ENCODE results near the gene OR10J1.
"Not testable (repeated sequence)": the region's sequence is repeated elsewhere in the genome, so short reads cannot be mapped to it uniquely, and the experiment has no call there.

OR10J1 gene
- 0 reads per million in 4 donors for total RNA-seq

DNA sequence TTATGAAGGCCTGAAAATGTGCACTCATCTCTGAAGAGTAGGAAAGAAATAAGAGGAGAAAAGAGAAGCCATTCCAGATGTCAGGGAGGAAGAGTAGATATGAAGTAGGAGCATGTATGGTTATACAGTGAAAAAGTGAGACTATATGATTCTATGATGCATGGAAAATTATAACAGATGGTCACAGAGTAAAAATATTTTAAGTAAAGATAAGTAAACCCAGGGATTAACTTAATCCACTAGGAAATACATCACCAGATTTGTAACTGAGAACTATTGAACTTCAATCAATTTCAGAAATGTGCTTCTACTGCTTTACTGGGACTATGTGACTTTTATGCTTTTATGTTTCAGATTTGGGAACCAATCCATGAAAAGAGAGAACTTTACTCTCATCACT, at the start of gene OR10J1:
Gene OR10J1 (plus strand): TSS at position 301 of the 400 bp plus-strand sequence. CDS start 70 bp downstream, at position 371.
- DNase-seq, result no peak

DNA sequence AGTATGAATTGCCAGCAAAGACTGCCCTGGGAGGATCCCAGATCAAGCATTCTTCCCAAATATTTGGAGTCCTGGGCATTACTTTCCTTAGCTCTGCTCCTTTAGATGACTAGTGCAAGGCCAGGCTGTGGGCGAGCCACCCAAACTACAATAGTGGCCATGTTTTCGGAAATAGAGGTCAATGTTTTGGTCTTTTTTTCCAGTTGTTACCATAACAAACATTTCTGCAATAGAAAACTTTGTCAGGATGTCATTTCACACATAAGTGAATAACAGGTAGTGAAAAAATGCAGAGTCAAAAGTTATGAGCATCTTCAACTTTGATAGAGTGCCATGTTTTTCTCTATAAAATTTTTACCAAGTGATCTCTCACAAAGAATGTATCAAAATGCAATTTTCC, 32.7 kb upstream of the OR10J1 start:
- DNase-seq, result no peak

- DNase-seq, result no peak
Measured at GRCh38 chr1:159408862-159409400, 30.6 kb upstream of the OR10J1 start.

GRCh38 chr1:159421821-159422220, 17.7 kb upstream of the OR10J1 start:
- no peak for DNase-seq

- no peak for DNase-seq
Measured at GRCh38 chr1:159428536-159428935, 11.0 kb upstream of the OR10J1 start.

DNA sequence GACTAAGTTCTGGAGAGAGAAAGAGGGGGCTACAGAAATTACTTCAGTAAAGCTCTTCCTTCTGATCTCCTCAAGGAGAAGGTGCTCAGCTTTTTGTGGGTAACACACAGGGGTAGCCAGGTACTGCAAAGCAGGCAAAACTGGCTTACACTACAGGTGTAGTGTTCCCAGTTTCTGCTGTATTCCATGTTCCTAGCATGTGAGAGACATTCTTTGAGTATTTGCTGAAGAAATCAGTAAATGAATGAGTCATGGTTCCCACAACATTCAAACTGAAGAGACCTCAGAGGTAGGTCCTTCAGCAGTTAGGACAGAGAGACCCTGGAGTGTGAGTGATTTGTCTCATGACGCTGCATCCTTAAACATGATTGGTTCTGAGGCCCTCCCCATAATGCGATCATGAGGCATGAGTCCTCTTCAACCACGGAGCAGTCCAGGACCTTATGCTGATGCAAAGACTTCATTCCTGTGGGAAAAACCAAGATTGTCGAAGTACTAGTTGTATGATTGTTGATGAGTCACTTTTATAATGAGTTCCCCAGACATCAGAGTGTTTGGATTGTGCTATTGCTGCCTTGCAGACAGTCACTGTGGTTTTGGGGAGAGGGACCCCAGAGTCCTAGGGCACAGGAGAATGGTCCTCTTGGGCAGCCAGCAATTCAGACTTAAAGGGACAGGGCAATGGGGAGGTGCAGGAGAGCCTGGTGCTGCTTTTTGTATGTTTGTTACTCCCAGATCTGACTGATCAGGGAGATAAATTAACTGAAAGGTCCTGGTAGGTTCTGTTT, 10.3 kb upstream of the OR10J1 start:
- no peak for DNase-seq

GRCh38 chr1:159430985-159431384, 8.5 kb upstream of the OR10J1 start:
- DNase-seq, result no peak

GRCh38 chr1:159431904-159432303, 7.6 kb upstream of the OR10J1 start, which contains the start of gene OR10J4:
TSS of gene OR10J4 (plus strand) at chr1:159432204.
- DNase-seq, result no peak

DNA sequence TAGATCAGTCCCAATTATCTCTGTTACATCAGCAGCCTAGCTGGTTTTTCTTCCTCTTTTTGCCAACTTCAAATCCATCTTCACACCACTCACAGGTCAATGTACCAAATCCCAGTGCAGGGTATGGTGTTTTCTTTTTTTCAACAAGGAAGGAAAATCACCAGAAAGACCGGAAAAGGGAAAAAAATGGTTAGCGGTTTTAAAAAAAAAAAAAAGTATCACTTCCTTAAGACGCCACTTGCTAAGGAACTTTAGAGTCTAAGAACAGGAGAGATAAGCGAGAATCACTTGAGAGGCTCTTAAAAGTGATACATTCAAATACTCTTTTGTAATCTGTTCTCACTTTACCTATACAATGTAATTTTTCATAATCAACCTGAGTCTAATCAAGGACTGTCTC, 3.1 kb upstream of the OR10J1 start:
- DNase-seq, result no peak

- no peak for DNase-seq
Measured at GRCh38 chr1:159441360-159441759, 1.8 kb downstream of the OR10J1 start.

GRCh38 chr1:159442428-159442827, 2.9 kb downstream of the OR10J1 start:
- no peak for DNase-seq

- no peak for DNase-seq
Measured at GRCh38 chr1:159443066-159443750, 3.7 kb downstream of the OR10J1 start.

- DNase-seq, result no peak
Measured at GRCh38 chr1:159444511-159444910, 5.0 kb downstream of the OR10J1 start.

DNA sequence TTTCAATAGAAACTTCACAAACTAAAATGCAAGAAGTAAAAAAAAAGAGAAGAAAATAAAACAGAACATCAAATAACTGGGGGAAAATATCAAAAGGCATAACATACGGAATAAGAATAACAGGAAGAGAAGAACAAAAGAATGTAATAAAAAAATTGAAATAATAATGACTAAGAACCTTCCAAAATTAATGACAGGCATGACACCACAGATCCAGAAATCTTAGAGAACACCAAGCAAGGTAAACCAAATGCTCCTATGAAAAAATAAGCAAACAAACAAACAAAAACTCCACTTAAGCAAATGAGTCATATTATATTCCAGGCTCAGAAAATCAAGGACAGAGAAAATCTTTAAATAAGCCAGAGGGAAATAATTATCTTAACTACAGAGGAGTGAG, 8.7 kb downstream of the OR10J1 start:
- no peak for DNase-seq

DNA sequence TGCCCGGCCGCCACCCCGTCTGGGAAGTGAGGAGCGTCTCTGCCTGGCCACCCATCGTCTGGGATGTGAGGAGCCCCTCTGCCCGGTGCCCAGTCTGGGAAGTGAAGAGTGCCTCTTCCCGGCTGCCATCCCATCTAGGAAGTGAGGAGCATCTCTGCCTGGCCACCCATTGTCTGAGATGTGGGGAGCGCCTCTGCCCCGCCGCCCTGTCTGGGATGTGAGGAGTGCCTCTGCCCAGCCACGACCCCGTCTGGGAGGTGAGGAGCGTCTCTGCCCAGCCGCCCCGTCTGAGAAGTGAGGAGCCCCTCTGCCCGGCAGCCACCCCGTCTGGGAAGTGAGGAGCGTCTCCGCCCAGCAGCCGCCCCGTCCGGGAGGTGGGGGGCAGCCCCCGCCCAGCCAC, 10.1 kb downstream of the OR10J1 start:
- not testable (repeated sequence) for DNase-seq

DNA sequence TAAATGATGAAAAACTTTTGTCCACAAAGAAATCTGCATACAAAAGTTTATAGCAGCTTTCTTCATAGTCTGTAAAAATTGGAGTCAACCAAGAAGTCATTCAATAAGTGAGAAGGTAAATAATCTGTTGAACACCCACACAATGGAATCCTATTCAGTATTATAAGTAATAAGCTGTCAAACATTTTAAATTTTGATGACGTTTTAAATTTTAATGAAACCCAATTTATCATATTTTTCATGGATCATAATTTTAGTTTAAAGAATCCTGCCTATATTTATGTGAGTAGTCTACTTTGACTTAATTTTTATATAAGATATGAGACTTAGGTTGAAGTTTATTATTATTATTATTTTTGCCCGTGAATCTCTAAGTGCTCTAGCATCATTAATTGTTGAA, 20.0 kb downstream of the OR10J1 start:
- no peak for DNase-seq

DNA sequence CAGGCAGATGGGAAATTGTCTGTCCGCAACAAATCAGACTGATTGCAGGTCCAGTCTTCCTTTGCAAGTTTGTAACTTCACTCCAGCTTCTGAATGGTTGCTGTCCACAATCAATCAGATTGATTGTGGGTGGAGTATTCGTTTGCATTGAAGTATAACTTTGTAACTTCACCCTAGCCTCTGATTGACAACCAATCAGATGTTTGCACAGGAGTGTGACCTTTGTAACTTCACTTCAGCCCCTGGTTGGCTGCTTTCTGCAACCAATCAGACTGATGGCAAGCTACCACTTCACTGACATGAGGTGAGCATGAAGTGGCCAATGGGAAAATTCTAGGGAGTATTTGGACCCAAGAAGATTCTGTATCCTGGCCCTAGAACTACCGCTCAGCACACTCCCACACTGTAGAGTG, 25.7 kb downstream of the OR10J1 start:
- DNase-seq, result no peak

GRCh38 chr1:159468321-159468720, 28.8 kb downstream of the OR10J1 start:
- no peak for DNase-seq

- DNase-seq, result no peak
Measured at GRCh38 chr1:159469921-159470533, 30.5 kb downstream of the OR10J1 start.

- DNase-seq, result no peak
Measured at GRCh38 chr1:159473335-159473734, 33.8 kb downstream of the OR10J1 start.

GRCh38 chr1:159474926-159475325, 35.4 kb downstream of the OR10J1 start:
- no peak for DNase-seq

DNA sequence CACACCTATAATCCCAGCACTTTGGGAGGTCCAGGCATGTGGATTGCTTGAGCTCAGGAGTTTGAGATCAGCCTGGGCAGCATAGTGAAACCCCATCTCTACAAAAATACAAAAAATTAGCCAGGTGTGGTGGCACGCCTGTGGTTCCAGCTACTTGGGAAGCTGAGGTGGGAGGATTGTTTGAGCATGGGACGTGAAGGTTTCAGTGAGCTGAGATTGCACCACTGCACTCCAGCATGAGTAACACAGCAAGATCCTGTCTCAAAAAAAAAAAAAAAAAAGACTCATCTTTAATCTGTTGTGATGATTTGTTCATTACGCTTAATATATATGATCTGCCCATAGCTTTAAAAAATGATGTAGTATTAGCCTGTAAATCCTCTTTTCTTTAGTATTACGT, 44.0 kb downstream of the OR10J1 start:
- DNase-seq, result no peak
